Coronary artery (tissue), 2 donors: ENCODE results near the gene GRIN3B.

Experiments
- DNase-seq: peaks from one replicate; pipeline ENCODE4 v3.0.0-alpha.2; 2017; ENCODE audit warnings: low spot score
- H3K27ac ChIP-seq, 2 donors: fragments of 200-600 bp; sonication (generic); one replicate each; pipeline ENCODE4 v1.5.1; 2016 to 2019
- H3K4me3 ChIP-seq: fragments of 200-600 bp; sonication (generic); 2 replicates; pipeline ENCODE4 v1.5.1; 2016; ENCODE audit warnings: mild to moderate bottlenecking, moderate library complexity
- TF ChIP-seq, protein P1 (sequence below): fragments of 200-600 bp; sonication (generic); IDR thresholded peaks from one replicate; pipeline ENCODE4 v1.5.1; 2019; ENCODE audit warnings: antibody characterized with exemption

Gene GRIN3B

DNA sequence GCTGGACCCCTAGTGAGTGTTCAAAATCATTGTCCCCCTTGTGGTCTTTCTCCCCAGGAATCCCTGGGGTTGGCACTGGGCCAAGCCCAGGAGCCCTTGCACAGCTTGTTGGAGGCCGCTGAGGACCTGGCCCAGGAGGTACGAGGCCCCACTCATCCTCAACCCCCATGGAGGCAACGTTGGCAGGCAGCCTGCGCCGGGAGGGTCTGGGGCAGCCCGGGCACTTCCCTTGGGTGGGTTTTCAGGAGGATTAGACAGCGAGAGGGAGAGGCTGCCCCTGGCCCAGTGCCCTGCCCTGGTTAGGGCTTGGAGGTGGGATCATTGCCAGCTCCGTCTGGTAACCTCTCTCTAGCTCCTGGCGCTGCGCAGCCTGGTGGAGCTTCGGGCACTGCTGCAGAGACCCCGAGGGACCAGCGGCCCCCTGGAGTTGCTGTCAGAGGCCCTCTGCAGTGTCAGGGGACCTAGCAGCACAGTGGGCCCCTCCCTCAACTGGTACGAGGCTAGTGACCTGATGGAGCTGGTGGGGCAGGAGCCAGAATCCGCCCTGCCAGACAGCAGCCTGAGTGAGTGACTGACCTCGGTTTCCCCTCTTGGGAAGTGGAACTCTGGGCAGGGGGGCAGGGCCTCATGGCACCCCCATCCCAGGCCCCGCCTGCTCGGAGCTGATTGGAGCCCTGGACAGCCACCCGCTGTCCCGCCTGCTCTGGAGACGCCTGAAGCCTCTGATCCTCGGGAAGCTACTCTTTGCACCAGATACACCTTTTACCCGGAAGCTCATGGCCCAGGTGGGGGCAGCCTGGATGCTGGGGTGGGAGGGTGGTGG, 42.7 kb downstream of the GRIN3B start:
- TF ChIP-seq, protein P1, sequence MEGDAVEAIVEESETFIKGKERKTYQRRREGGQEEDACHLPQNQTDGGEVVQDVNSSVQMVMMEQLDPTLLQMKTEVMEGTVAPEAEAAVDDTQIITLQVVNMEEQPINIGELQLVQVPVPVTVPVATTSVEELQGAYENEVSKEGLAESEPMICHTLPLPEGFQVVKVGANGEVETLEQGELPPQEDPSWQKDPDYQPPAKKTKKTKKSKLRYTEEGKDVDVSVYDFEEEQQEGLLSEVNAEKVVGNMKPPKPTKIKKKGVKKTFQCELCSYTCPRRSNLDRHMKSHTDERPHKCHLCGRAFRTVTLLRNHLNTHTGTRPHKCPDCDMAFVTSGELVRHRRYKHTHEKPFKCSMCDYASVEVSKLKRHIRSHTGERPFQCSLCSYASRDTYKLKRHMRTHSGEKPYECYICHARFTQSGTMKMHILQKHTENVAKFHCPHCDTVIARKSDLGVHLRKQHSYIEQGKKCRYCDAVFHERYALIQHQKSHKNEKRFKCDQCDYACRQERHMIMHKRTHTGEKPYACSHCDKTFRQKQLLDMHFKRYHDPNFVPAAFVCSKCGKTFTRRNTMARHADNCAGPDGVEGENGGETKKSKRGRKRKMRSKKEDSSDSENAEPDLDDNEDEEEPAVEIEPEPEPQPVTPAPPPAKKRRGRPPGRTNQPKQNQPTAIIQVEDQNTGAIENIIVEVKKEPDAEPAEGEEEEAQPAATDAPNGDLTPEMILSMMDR = no peak
- Histone ChIP-seq H3K27ac (no peak overlapping the region), H3K4me3 (no peak overlapping the region)
- DNase-seq = no peak

DNA sequence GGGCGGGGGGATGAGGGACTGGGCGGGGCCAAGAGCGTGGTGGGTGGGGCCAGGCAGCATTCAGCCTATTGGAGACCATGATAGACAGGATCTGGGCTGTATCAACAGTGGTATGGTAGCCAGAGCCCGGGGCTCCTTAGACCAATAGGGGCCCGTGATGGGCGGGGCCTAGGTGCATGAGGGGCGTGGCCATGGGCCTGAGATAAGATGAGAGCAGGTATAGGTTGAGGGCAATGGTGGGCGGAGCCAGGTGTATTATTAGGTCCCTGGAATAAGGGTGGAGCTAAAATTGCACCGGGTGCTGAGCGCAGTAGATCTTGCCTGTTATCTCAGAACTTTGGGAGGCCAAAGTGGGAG, 45.0 kb downstream of the GRIN3B start:
- Histone ChIP-seq H3K27ac (no peak overlapping the region), H3K4me3 (no peak overlapping the region)
- DNase-seq = no peak
- TF ChIP-seq, protein P1 = no peak

DNA sequence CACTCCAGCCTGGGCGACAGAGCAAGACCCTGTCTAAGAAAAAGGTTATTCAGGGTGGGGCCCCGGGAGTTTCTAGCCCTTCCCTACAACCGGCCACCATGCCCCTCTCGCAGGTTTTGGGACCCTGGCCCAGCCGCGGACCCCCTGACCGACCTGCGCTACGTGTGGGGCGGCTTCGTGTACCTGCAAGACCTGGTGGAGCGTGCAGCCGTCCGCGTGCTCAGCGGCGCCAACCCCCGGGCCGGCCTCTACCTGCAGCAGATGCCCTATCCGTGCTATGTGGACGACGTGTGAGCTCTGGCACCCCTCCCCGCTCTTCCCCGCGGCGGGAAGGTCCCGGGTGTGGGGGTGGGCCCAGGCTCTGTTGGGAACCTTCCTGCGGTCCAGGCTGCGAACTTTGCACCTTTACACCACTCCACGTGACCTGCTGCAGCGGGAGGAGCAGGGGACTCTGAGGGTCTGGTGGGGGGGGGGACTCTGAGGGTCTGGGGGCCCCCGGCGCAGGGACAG, 46.0 kb downstream of the GRIN3B start:
- no peak for DNase-seq
- TF ChIP-seq, protein P1 = no peak
- Histone ChIP-seq H3K27ac (no peak overlapping the region), H3K4me3 (no peak overlapping the region)

GRCh38 chr19:1046836-1047695, 46.8 kb downstream of the GRIN3B start:
- H3K27ac ChIP-seq = no peak overlapping the region

GRCh38 chr19:1047696-1048147, 47.5 kb downstream of the GRIN3B start:
- no peak overlapping the region for H3K4me3 ChIP-seq
- DNase-seq = no peak
- TF ChIP-seq, protein P1 = no peak
- no peak overlapping the region for H3K27ac ChIP-seq

More at GRCh38 chr19:1046836-1047695, 46.8 kb downstream of the GRIN3B start:
- no peak overlapping the region for H3K4me3 ChIP-seq
- no peak for DNase-seq
- TF ChIP-seq, protein P1 = no peak

- Histone ChIP-seq H3K4me3 (no peak overlapping the region), H3K27ac (no peak overlapping the region)
- TF ChIP-seq, protein P1 = no peak
- no peak for DNase-seq
Measured at GRCh38 chr19:1049106-1049505, 48.9 kb downstream of the GRIN3B start.
